Measurements from ENCODE around the gene CST4. TPM values are rescaled to one million over a fixed set of nuclear protein-coding genes. Genes with fewer than 3 reads are reported as not detected.

The CST4 gene
- total and polyA plus RNA-seq, 10 of the 15 experiments (the other 5 are each of a cell fraction or from before 2014, with no cell fraction given) = not detected

GRCh38 chr20:23651117-23651516 is 37.7 kb downstream of the CST4 start:
- H3K27ac ChIP-seq (ENCODE audit: control insufficient read depth, insufficient read depth) = no peak overlapping the region
- FAIRE-seq = no peak
- intact Hi-C loops (cut with micrococcal nuclease; ENCODE audit: unreplicated experiment) = no loop called here
- H3K9ac ChIP-seq (ENCODE audit: control insufficient read depth, insufficient read depth, low read length) = no peak overlapping the region
- ChIA-PET POLR2A (no interaction called here), RAD21 (ENCODE audit: unreplicated experiment) (no interaction called here), CTCF (no interaction called here), SMC1A (ENCODE audit: uncharacterized antibody, unreplicated experiment) (no interaction called here)
- H3K36me3 ChIP-seq (ENCODE audit: control insufficient read depth in 2 of 2, insufficient read depth in 2 of 2, low read length in 1 of 2) = no peaks in the 10 kb centered on the region
- no peaks in the 10 kb centered on the region for H4K20me1 ChIP-seq (ENCODE audit: control insufficient read depth, insufficient read depth)
- H3K9me3 ChIP-seq (replicated peaks; ENCODE audit: control insufficient read depth, insufficient read depth, low read length) = no peaks in the 10 kb centered on the region; the same call in 2 of the 3 replicates
- H3K4me3 ChIP-seq = no peak overlapping the region
- no peak for TF ChIP-seq YBX1 (IDR thresholded peaks at IDR 0.05)
- TF ChIP-seq ETV6 (conservative IDR thresholded peaks at IDR 0.05 in 1 of 2, IDR thresholded peaks at IDR 0.05 in 1 of 2; ENCODE audit: borderline replicate concordance in 1 of 2, low read depth in 1 of 2) = no peak
- no peak for TF ChIP-seq MEF2B (IDR thresholded peaks at IDR 0.05; ENCODE audit: partially characterized antibody, poor library complexity, severe bottlenecking)
- TF ChIP-seq RFX5 (IDR thresholded peaks at IDR 0.05; ENCODE audit: low read depth, low read length) = no peak
- TF ChIP-seq ZSCAN29 (IDR thresholded peaks at IDR 0.05) = no peak
- TF ChIP-seq TAF1 (IDR thresholded peaks at IDR 0.05; ENCODE audit: borderline replicate concordance, low read depth, low read length) = no peak
- TF ChIP-seq KAT2A (conservative IDR thresholded peaks at IDR 0.05; ENCODE audit: control insufficient read depth, low read depth, low read length) = no peak
- no peak for TF ChIP-seq ATF7 (IDR thresholded peaks at IDR 0.05; ENCODE audit: low read depth)
- TF ChIP-seq RB1 (IDR thresholded peaks at IDR 0.05; ENCODE audit: borderline replicate concordance) = no peak
- TF ChIP-seq CBX3 (IDR thresholded peaks at IDR 0.05; ENCODE audit: borderline replicate concordance, low read depth) = no peak
- WGBS (ENCODE audit: insufficient coverage, insufficient replicate concordance, low lambda C conversion rate, missing lambda C conversion rate) = 23% methylated on average over 2 of the region's 2 CpGs
- no peak for ATAC-seq
- H3K4me2 ChIP-seq (ENCODE audit: control insufficient read depth, insufficient read depth) = no peak overlapping the region
- no peaks in the 10 kb centered on the region for H3K79me2 ChIP-seq (ENCODE audit: control insufficient read depth, insufficient read depth, low read length)
- in situ Hi-C loops (cut with MboI) = no loop called here
- no peak for DNase-seq (ENCODE audit: low read depth, low spot score)
- BruUV-seq (replicated peaks) = no TSS peak
- H3K27me3 ChIP-seq (replicated peaks in 1 of 2; ENCODE audit: control insufficient read depth in 2 of 2, insufficient read depth in 2 of 2, low read length in 1 of 2) = no peaks in the 10 kb centered on the region
- peaks cover 6% of the 10 kb centered on the region for H3K4me1 ChIP-seq (ENCODE audit: control insufficient read depth, insufficient read depth, low read length)
- H2AFZ ChIP-seq (ENCODE audit: control insufficient read depth, low read depth, low read length) = no peak overlapping the region

Data from GM12878 (cell line).